ENCODE data around the gene BCL11A. TPM values are rescaled to one million over a fixed set of nuclear protein-coding genes. Genes with fewer than 3 reads are reported as not detected.

Gene BCL11A
- total RNA-seq, 1 donor from 2014 or later: 0.67 TPM

DNA sequence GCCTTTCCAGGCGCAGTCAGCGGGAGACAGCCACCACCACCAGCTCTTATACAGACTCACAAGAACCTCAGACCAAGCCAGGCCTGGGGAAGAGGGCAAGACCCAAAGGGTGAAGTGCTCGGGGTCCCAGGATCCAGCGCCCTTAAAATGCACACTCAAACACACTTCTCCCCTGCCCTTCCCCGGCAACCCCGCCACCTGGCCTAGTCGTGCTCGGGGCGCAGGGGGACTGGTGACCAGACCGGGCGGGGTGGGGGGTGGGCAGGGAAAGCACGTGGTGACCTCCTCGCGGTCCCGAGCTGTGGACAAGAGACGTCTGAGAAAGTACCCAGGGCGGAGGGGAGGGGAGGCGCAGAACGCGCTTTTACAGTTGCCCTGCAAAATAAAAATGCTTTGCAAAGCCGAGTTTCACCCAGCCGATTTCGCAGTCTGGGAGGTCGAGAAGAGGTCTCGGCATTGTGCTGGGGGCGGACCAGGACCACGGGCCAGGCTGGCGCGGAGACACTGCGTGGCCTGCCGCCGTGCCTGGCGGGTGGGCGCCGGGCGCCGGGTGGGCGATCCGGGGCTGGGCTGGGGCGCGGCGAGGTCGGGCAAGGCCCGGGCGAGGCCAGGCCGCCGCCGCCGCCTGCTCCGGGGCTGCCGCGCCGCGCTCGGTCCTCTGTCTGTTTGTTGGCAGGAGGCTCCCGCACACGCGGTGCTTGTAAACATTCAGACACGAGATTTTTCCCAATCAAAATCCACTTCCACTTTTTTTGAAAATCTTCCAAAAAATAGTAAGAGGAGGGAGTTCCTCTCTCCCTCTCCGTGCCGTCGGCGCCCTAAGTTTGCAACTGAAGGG, 2.0 kb downstream of the BCL11A start:
- peak; percentile 57 for DNase-seq (ENCODE audit: low spot score)
- Histone ChIP-seq H3K27ac (no peak overlapping the region), H3K9ac (no peak overlapping the region), H3K4me1 (peaks cover 40% of the 10 kb centered on the region), H3K36me3 (no peaks in the 10 kb centered on the region), H3F3A (ENCODE audit: low read depth) (peaks cover 57% of the 10 kb centered on the region), H3K4me2 (peak overlapping the region; percentile 95), H3K27me3 (peaks cover 55% of the 10 kb centered on the region), H3K79me2 (ENCODE audit: low read depth) (peaks cover 25% of the 10 kb centered on the region), H4K20me1 (ENCODE audit: low read depth) (no peaks in the 10 kb centered on the region), H2AFZ (replicated peaks) (no peak overlapping the region), H3K9me3 (ENCODE audit: low read depth) (no peaks in the 10 kb centered on the region), H3K4me3 (peak overlapping the region; percentile 59)
- Mint-ChIP-seq H3K36me3 (no peaks in the 10 kb centered on the region), H3K27ac (no peak overlapping the region), H3K4me3 (peak overlapping the region; percentile 96), H3K9me3 (peaks cover 2% of the 10 kb centered on the region), H3K4me1 (peaks cover 15% of the 10 kb centered on the region), H3K27me3 (ENCODE audit: insufficient read depth, low read depth) (peaks cover 39% of the 10 kb centered on the region)
- TF ChIP-seq, protein P1, sequence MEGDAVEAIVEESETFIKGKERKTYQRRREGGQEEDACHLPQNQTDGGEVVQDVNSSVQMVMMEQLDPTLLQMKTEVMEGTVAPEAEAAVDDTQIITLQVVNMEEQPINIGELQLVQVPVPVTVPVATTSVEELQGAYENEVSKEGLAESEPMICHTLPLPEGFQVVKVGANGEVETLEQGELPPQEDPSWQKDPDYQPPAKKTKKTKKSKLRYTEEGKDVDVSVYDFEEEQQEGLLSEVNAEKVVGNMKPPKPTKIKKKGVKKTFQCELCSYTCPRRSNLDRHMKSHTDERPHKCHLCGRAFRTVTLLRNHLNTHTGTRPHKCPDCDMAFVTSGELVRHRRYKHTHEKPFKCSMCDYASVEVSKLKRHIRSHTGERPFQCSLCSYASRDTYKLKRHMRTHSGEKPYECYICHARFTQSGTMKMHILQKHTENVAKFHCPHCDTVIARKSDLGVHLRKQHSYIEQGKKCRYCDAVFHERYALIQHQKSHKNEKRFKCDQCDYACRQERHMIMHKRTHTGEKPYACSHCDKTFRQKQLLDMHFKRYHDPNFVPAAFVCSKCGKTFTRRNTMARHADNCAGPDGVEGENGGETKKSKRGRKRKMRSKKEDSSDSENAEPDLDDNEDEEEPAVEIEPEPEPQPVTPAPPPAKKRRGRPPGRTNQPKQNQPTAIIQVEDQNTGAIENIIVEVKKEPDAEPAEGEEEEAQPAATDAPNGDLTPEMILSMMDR (IDR thresholded peaks at IDR 0.05): no peak
- peak; percentile 68 for TF ChIP-seq EZH2 (IDR thresholded peaks at IDR 0.05)
- peak; percentile 49 for TF ChIP-seq EZH2phosphoT487 (IDR thresholded peaks at IDR 0.05)

DNA sequence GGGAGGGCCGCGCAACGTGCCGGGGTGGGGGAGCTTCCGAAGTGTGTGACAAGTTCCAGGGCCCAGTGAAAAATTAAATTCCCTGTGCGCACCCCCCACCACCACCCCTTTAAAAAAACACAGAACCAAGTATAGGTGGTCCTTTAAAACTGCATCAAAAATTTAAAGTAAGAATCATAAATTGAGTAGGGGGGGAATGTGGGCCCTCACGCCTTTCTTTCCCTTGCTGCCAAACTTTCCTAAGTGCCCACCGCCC, 2.5 kb downstream of the BCL11A start:
- peaks cover 13% of the 10 kb centered on the region for H3K4me1 Mint-ChIP-seq
- no peaks in the 10 kb centered on the region for H4K20me1 ChIP-seq (ENCODE audit: low read depth)
- DNase-seq (ENCODE audit: low spot score): no peak
- H3K4me1 ChIP-seq: peaks cover 35% of the 10 kb centered on the region
- H3K27ac ChIP-seq: no peak overlapping the region
- no peak overlapping the region for H3K27ac Mint-ChIP-seq
- H3K4me3 ChIP-seq: peak overlapping the region; percentile 59
- peak overlapping the region; percentile 95 for H3K4me2 ChIP-seq
- TF ChIP-seq EZH2phosphoT487 (IDR thresholded peaks at IDR 0.05) (peak; percentile 39), EZH2 (IDR thresholded peaks at IDR 0.05) (no peak)
- H3K79me2 ChIP-seq (ENCODE audit: low read depth): peaks cover 25% of the 10 kb centered on the region
- H3K36me3 ChIP-seq: no peaks in the 10 kb centered on the region
- H3K9ac ChIP-seq: no peak overlapping the region
- H3K36me3 Mint-ChIP-seq: no peaks in the 10 kb centered on the region
- peaks cover 2% of the 10 kb centered on the region for H3K9me3 Mint-ChIP-seq
- H3F3A ChIP-seq (ENCODE audit: low read depth): peaks cover 52% of the 10 kb centered on the region
- peaks cover 38% of the 10 kb centered on the region for H3K27me3 Mint-ChIP-seq (ENCODE audit: insufficient read depth, low read depth)
- H3K4me3 Mint-ChIP-seq: peak overlapping the region; percentile 96
- no peak overlapping the region for H2AFZ ChIP-seq (replicated peaks)
- peaks cover 49% of the 10 kb centered on the region for H3K27me3 ChIP-seq
- no peaks in the 10 kb centered on the region for H3K9me3 ChIP-seq (ENCODE audit: low read depth)

DNA sequence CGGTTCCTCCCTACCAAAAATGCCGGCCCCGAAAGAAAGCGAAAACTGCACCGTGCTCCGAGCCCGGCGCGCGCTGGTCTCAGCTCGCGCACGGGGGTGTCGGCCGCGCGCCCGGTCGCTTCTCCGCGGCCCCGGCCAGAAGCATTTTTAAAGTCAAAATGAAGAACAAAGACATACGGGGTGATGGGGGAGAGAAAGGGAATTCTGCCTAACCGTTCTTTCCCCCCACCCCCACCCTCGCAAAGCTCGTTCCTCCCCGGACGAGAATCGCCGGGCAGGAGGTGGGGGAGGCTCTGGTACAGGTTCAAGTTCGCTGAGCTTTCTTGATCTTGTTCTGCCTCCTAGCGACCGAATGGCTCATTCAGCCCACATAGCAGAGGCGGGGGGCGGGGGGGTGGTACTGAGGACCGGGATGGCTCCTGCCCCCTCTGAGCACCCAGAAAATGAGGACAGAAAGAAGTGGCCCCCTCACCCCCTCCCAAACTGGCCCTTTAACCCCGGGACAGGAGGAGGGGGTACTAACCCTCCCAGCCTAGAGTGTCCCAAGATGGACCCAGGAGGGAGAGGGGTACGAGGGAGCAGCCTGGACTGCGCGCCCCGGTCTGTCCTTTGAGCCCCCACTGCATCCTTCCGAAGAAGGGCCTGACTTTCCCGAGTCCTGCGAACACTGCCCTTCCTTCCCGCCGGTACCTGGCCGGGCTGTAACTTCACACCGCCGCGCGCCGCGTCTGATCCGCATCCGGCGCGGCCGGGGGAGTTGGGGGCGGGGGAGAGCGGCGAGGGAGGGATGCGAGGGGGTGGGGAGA, 3.1 kb downstream of the BCL11A start:
- H3K4me2 ChIP-seq: peak overlapping the region; percentile 95
- peaks cover 47% of the 10 kb centered on the region for H3F3A ChIP-seq (ENCODE audit: low read depth)
- H3K9me3 ChIP-seq (ENCODE audit: low read depth): no peaks in the 10 kb centered on the region
- peak; percentile 75 for DNase-seq (ENCODE audit: low spot score)
- peak overlapping the region; percentile 59 for H3K4me3 ChIP-seq
- TF ChIP-seq EZH2 (IDR thresholded peaks at IDR 0.05): no peak
- TF ChIP-seq, protein P1 (IDR thresholded peaks at IDR 0.05): peak; percentile 63
- no peaks in the 10 kb centered on the region for H3K36me3 ChIP-seq
- H3K4me1 ChIP-seq: peaks cover 32% of the 10 kb centered on the region
- peaks cover 44% of the 10 kb centered on the region for H3K27me3 ChIP-seq
- peaks cover 25% of the 10 kb centered on the region for H3K79me2 ChIP-seq (ENCODE audit: low read depth)
- Mint-ChIP-seq H3K36me3 (no peaks in the 10 kb centered on the region), H3K9me3 (peaks cover 2% of the 10 kb centered on the region), H3K27ac (no peak overlapping the region), H3K27me3 (ENCODE audit: insufficient read depth, low read depth) (peaks cover 32% of the 10 kb centered on the region), H3K4me3 (peak overlapping the region; percentile 96), H3K4me1 (peaks cover 8% of the 10 kb centered on the region)
- no peak overlapping the region for H3K9ac ChIP-seq
- no peak overlapping the region for H3K27ac ChIP-seq
- peak overlapping the region; percentile 66 for H2AFZ ChIP-seq (replicated peaks)
- H4K20me1 ChIP-seq (ENCODE audit: low read depth): no peaks in the 10 kb centered on the region

DNA sequence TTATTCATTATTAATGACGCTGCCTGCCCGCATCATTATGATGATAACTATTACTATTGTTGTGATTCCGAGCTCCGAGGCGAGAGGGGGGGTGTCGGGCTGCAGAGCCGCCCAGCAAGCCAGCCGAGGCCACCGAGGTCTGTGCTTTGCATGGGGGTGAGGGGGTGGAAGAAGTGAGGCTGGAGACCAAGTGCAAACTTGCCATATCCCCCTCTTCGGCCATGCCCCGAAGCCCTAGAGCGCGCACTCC, 3.6 kb downstream of the BCL11A start:
- DNase-seq (ENCODE audit: low spot score): no peak
- peak overlapping the region; percentile 96 for H3K4me3 Mint-ChIP-seq
- Histone ChIP-seq H2AFZ (replicated peaks) (peak overlapping the region; percentile 66), H3K9me3 (ENCODE audit: low read depth) (no peaks in the 10 kb centered on the region), H3K27ac (no peak overlapping the region), H3K9ac (no peak overlapping the region), H3F3A (ENCODE audit: low read depth) (peaks cover 41% of the 10 kb centered on the region), H3K79me2 (ENCODE audit: low read depth) (peaks cover 25% of the 10 kb centered on the region), H4K20me1 (ENCODE audit: low read depth) (no peaks in the 10 kb centered on the region), H3K4me1 (peaks cover 32% of the 10 kb centered on the region), H3K4me3 (peak overlapping the region; percentile 59), H3K4me2 (peak overlapping the region; percentile 95), H3K27me3 (peaks cover 39% of the 10 kb centered on the region), H3K36me3 (no peaks in the 10 kb centered on the region)
- H3K9me3 Mint-ChIP-seq: peaks cover 2% of the 10 kb centered on the region
- peak overlapping the region; percentile 81 for H3K27ac Mint-ChIP-seq
- peaks cover 29% of the 10 kb centered on the region for H3K27me3 Mint-ChIP-seq (ENCODE audit: insufficient read depth, low read depth)
- no peaks in the 10 kb centered on the region for H3K36me3 Mint-ChIP-seq
- TF ChIP-seq, protein P1 (IDR thresholded peaks at IDR 0.05): no peak
- no peak for TF ChIP-seq EZH2 (IDR thresholded peaks at IDR 0.05)
- no peak for TF ChIP-seq EZH2phosphoT487 (IDR thresholded peaks at IDR 0.05)
- peaks cover 8% of the 10 kb centered on the region for H3K4me1 Mint-ChIP-seq

All from neural progenitor cell (in vitro differentiated cells).